ENCODE measurements around the gene SNTN.

Gene SNTN

GRCh38 chr3:63679186-63679585, 26.7 kb downstream of the SNTN start:
- no peak for DNase-seq

- no peak for DNase-seq
Observed at GRCh38 chr3:63684081-63684480, 31.6 kb downstream of the SNTN start.

GRCh38 chr3:63685340-63685739, 32.9 kb downstream of the SNTN start:
- DNase-seq = no peak

GRCh38 chr3:63687278-63688225, 35.1 kb downstream of the SNTN start:
- DNase-seq = no peak

- no peak for DNase-seq
Observed at GRCh38 chr3:63689285-63689684, 36.8 kb downstream of the SNTN start.

GRCh38 chr3:63693351-63693750, 40.9 kb downstream of the SNTN start:
- no peak for DNase-seq

GRCh38 chr3:63705092-63705645, 52.7 kb downstream of the SNTN start:
- no peak for DNase-seq

GRCh38 chr3:63706321-63707085, 54.0 kb downstream of the SNTN start:
- no peak for DNase-seq

GRCh38 chr3:63707731-63708130, 55.3 kb downstream of the SNTN start:
- DNase-seq = no peak

GRCh38 chr3:63709576-63709975, 57.1 kb downstream of the SNTN start:
- DNase-seq = no peak

Measured in bone marrow (tissue), 2 donors.